Kidney (tissue), 14 donors: Measurements from ENCODE around the gene CPNE7. TPM values are rescaled to one million over a fixed set of nuclear protein-coding genes. Genes with fewer than 3 reads are reported as not detected.

Experiments
- DNase-seq, 5 donors: peaks; one replicate each; pipeline ENCODE4 v3.0.0-alpha.2; 2013 to 2020
- FAIRE-seq: peaks from 2 replicates; lab custom pipeline; 2012; peaks lifted over from hg19 to GRCh38; lab: Jason Lieb, UNC
- H3K27ac ChIP-seq, 2 donors: one replicate each; pipeline ENCODE4 v1.7.0; 2013; ENCODE audit warnings: low read depth in 2 of 2, low read length in 2 of 2, inconsistent platforms in 1 of 2
- H3K27me3 ChIP-seq: one replicate; pipeline ENCODE4 v1.7.1; 2013; ENCODE audit warnings: low read length, inconsistent platforms; ENCODE audit not compliant: control insufficient read depth, insufficient read depth
- H3K36me3 ChIP-seq, 3 donors: one replicate each; pipeline versions ENCODE4 v1.7.0 to v1.7.1; 2013; ENCODE audit warnings: low read length in 3 of 3, control low read depth in 1 of 3, inconsistent platforms in 1 of 3; ENCODE audit not compliant: insufficient read depth in 3 of 3, control insufficient read depth in 2 of 3
- H3K4me1 ChIP-seq, 3 donors: one replicate each; pipeline versions ENCODE4 v1.7.0 to v1.7.1; 2013; ENCODE audit warnings: low read length in 3 of 3, inconsistent platforms in 1 of 3, low read depth in 1 of 3; ENCODE audit not compliant: control insufficient read depth in 2 of 3, insufficient read depth in 2 of 3
- H3K4me3 ChIP-seq, 3 donors: one replicate each; pipeline versions ENCODE4 v1.7.0 to v1.8.1; 2013; ENCODE audit warnings: low read length in 3 of 3, control low read depth in 1 of 3, inconsistent platforms in 1 of 3
- H3K9ac ChIP-seq, 3 donors: one replicate each; pipeline versions ENCODE4 v1.7.0 to v1.7.1; 2013; ENCODE audit warnings: low read length in 3 of 3, control low read depth in 1 of 3, inconsistent platforms in 1 of 3
- H3K9me3 ChIP-seq, 3 donors: one replicate each; pipeline versions ENCODE4 v1.7.0 to v1.7.1; 2013; ENCODE audit warnings: low read length in 3 of 3, control low read depth in 1 of 3, inconsistent platforms in 1 of 3; ENCODE audit not compliant: control insufficient read depth in 2 of 3, insufficient read depth in 1 of 3
- intact Hi-C: fragments of 100-400 bp; cut with DNase I; formaldehyde crosslinking; loops from one replicate; pipeline ENCODE4 v1.11.1; 2022
- polyA plus RNA-seq: library from polyadenylated mRNA; stranded (reverse); fragments of 350-450 nt; fragmentation: Illumina TruSeq; extraction: RNeasy Lipid Tissue Mini Kit (QIAGEN cat#74804); gene quantifications from one replicate; pipeline ENCODE4 v1.2.3, GENCODE V29; 2014; ENCODE audit warnings: low read depth, low replicate concordance; ENCODE audit not compliant: insufficient read depth
- total RNA-seq: library from RNA; stranded (reverse); fragmentation: NEBNext Ultra II Directional; extraction: Animal tissue kit (Norgen Biotek cat#: 25700); gene quantifications from one replicate; pipeline ENCODE4 v1.2.1, GENCODE V29; 2021
- TF ChIP-seq, protein P1 (sequence below): IDR thresholded peaks from 3 replicates; pipeline ENCODE4 v1.5.1; 2012; ENCODE audit warnings: mild to moderate bottlenecking, moderate library complexity, borderline replicate concordance; ENCODE audit not compliant: insufficient read depth; ENCODE audit errors: extremely low read depth
- donor health status: control.
- donor health status: control.
- donor health status: control.
- donor health status: control.
- donor health status: control.
- donor health status: DM: yes; HTN: yes; CAD: no.
- donor health status: Normal renal cell carcinoma (clear cell type).

Gene CPNE7
- total and polyA plus RNA-seq, 2 donors from 2014 or later, result 1.5 to 13.7 TPM

GRCh38 chr16:89615176-89615575, 39.6 kb downstream of the CPNE7 start:
- Histone ChIP-seq H3K9me3 (no peaks in the 10 kb centered on the region), H3K4me1 (peaks cover 0 to 14% (median 4%) of the 10 kb centered on the region in 3 donors), H3K27me3 (no peaks in the 10 kb centered on the region), H3K4me3 (peak overlapping the region in 2 of 3 donors; percentile 56 to 61), H3K9ac (no peak overlapping the region), H3K36me3 (no peaks in the 10 kb centered on the region), H3K27ac (no peak overlapping the region)
- no peak for FAIRE-seq
- TF ChIP-seq, protein P1, sequence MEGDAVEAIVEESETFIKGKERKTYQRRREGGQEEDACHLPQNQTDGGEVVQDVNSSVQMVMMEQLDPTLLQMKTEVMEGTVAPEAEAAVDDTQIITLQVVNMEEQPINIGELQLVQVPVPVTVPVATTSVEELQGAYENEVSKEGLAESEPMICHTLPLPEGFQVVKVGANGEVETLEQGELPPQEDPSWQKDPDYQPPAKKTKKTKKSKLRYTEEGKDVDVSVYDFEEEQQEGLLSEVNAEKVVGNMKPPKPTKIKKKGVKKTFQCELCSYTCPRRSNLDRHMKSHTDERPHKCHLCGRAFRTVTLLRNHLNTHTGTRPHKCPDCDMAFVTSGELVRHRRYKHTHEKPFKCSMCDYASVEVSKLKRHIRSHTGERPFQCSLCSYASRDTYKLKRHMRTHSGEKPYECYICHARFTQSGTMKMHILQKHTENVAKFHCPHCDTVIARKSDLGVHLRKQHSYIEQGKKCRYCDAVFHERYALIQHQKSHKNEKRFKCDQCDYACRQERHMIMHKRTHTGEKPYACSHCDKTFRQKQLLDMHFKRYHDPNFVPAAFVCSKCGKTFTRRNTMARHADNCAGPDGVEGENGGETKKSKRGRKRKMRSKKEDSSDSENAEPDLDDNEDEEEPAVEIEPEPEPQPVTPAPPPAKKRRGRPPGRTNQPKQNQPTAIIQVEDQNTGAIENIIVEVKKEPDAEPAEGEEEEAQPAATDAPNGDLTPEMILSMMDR, result no peak
- no peak for DNase-seq
- intact Hi-C loops, result no loop called here

DNA sequence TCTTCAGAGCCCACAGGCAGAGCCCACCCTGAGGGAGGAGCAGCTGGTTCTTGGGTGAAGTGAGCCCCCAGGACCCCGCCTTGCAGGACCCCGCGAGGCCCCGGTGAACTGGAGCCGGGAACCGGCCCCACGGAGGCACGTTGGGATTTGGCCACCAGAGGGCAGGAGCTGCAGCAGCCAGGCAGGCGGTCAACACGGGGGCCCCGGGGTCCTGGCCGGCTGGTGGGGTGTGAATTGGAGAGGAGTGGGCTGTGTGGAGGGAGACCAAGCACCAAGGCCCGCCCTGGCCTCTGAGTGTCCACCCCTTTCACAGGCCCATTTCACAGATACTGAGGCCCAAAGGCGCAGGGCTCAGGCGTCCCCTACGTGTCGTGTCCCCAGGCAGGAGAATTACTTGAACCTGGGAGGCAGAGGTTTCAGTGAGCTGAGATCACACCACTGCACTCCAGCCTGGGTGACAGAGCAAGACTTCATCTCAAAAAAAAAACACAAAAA, 40.1 kb downstream of the CPNE7 start:
- Histone ChIP-seq H3K9ac (no peak overlapping the region), H3K4me3 (peak overlapping the region in 2 of 3 donors; percentile 50 to 56), H3K27ac (no peak overlapping the region), H3K4me1 (peaks cover 0 to 18% (median 4%) of the 10 kb centered on the region in 3 donors), H3K36me3 (no peaks in the 10 kb centered on the region), H3K27me3 (no peaks in the 10 kb centered on the region), H3K9me3 (no peaks in the 10 kb centered on the region)
- TF ChIP-seq, protein P1, result peak; percentile 46
- DNase-seq (no peak), FAIRE-seq (no peak)
- intact Hi-C loops, result no loop called here

DNA sequence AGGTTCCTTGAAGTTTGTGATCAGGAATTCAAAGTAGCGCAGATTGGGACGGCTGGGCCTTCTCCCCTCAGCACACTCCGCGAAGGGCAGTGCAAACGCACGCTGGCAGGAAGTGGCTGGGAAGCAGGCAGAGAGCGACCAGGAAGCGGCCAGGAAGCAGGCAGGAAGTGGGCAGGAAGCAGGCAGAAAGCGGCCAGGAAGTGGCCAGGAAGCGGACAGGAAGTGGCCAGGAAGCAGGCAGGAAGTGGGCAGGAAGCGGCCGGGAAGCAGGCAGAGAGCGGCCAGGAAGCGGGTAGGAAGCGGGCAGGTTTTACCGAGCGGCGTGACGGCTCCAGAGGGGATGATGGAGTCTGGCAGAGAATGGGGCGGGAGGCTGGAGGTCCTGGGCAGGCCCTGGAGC, 41.1 kb downstream of the CPNE7 start:
- H3K27me3 ChIP-seq, result no peaks in the 10 kb centered on the region
- H3K4me3 ChIP-seq, result no peak overlapping the region
- H3K27ac ChIP-seq, result peak overlapping the region in 1 of 2 donors; percentile 11
- H3K4me1 ChIP-seq, result peaks cover 0 to 21% (median 4%) of the 10 kb centered on the region in 3 donors
- no peak overlapping the region for H3K9ac ChIP-seq
- DNase-seq, result no peak
- intact Hi-C loops, result no loop called here
- no peaks in the 10 kb centered on the region for H3K36me3 ChIP-seq
- no peaks in the 10 kb centered on the region for H3K9me3 ChIP-seq
- TF ChIP-seq, protein P1, result no peak
- FAIRE-seq, result no peak

- DNase-seq, result no peak
- FAIRE-seq, result no peak
- no peak overlapping the region for H3K4me3 ChIP-seq
- no peaks in the 10 kb centered on the region for H3K36me3 ChIP-seq
- no peaks in the 10 kb centered on the region for H3K27me3 ChIP-seq
- peaks cover 0 to 21% (median 4%) of the 10 kb centered on the region in 3 donors for H3K4me1 ChIP-seq
- TF ChIP-seq, protein P1, result no peak
- H3K27ac ChIP-seq, result peak overlapping the region in 1 of 2 donors; percentile 11
- H3K9me3 ChIP-seq, result no peaks in the 10 kb centered on the region
- no peak overlapping the region for H3K9ac ChIP-seq
- intact Hi-C loops, result no loop called here
These were observed 41.5 kb downstream of the CPNE7 start for GRCh38 chr16:89617036-89617435.
